GM12873 (cell line): ENCODE data around the gene COPS8.

ENCODE experiments used
- TF ChIP-seq, protein P1 (sequence below): IDR thresholded peaks from 2 replicates; pipeline ENCODE4 v1.5.1; 2012; ENCODE audit warnings: low read depth, mild to moderate bottlenecking, moderate library complexity, low read length, control low read depth; ENCODE audit not compliant: insufficient read depth; ENCODE audit errors: missing control alignments

The COPS8 gene

GRCh38 chr2:237083026-237083425, 2.7 kb upstream of the COPS8 start:
- TF ChIP-seq, protein P1, sequence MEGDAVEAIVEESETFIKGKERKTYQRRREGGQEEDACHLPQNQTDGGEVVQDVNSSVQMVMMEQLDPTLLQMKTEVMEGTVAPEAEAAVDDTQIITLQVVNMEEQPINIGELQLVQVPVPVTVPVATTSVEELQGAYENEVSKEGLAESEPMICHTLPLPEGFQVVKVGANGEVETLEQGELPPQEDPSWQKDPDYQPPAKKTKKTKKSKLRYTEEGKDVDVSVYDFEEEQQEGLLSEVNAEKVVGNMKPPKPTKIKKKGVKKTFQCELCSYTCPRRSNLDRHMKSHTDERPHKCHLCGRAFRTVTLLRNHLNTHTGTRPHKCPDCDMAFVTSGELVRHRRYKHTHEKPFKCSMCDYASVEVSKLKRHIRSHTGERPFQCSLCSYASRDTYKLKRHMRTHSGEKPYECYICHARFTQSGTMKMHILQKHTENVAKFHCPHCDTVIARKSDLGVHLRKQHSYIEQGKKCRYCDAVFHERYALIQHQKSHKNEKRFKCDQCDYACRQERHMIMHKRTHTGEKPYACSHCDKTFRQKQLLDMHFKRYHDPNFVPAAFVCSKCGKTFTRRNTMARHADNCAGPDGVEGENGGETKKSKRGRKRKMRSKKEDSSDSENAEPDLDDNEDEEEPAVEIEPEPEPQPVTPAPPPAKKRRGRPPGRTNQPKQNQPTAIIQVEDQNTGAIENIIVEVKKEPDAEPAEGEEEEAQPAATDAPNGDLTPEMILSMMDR: no peak

- TF ChIP-seq, protein P1: no peak
Measured at GRCh38 chr2:237084444-237084843, 1.2 kb upstream of the COPS8 start.

GRCh38 chr2:237090906-237091305, 5.2 kb downstream of the COPS8 start:
- TF ChIP-seq, protein P1: no peak

- TF ChIP-seq, protein P1: no peak
Measured at GRCh38 chr2:237091779-237092436, 6.2 kb downstream of the COPS8 start.

GRCh38 chr2:237092506-237092905, 6.8 kb downstream of the COPS8 start:
- TF ChIP-seq, protein P1: no peak

- TF ChIP-seq, protein P1: no peak
Measured at GRCh38 chr2:237092920-237093781, 7.5 kb downstream of the COPS8 start.

- TF ChIP-seq, protein P1: no peak
Measured at GRCh38 chr2:237096201-237096600, 10.5 kb downstream of the COPS8 start.
